Erythroblast (primary cell): Measurements from ENCODE around the gene RSPH6A.

ENCODE experiments used
- GATA1 ChIP-seq: IDR thresholded peaks from 2 replicates; pipeline ENCODE4 v1.6.1; 2011; ENCODE audit warnings: low read depth, mild to moderate bottlenecking, control low read depth, low read length, moderate library complexity
- POLR2A ChIP-seq: IDR thresholded peaks from 2 replicates; pipeline ENCODE4 v1.6.1; 2011; ENCODE audit warnings: mild to moderate bottlenecking, low read length

- TF ChIP-seq POLR2A (no peak), GATA1 (no peak)
These were observed 8.9 kb upstream of the RSPH6A start for GRCh38 chr19:45824041-45824471.
